Sigmoid colon (tissue), 7 donors: ENCODE results near the gene CES5A. TPM values are rescaled to one million over a fixed set of nuclear protein-coding genes. Genes with fewer than 3 reads are reported as not detected.
"Not testable (repeated sequence)": the region's sequence is repeated elsewhere in the genome, so short reads cannot be mapped to it uniquely, and the experiment has no call there.

Experiments used
- DNase-seq: peaks from one replicate; pipeline ENCODE4 v3.0.0-alpha.2; 2019
- H3K27ac ChIP-seq, 4 donors: fragments of 200-600 bp; sonication (generic); one replicate each; pipeline ENCODE4 v1.5.1; 2016 to 2019; ENCODE audit warnings: mild to moderate bottlenecking in 1 of 4
- H3K27me3 ChIP-seq, 3 donors: fragments of 200-600 bp; sonication (generic); one replicate each; pipeline ENCODE4 v1.5.1; 2019; ENCODE audit warnings: mild to moderate bottlenecking in 1 of 3
- H3K36me3 ChIP-seq, 4 donors: fragments of 200-600 bp; sonication (generic); one replicate each; pipeline ENCODE4 v1.5.1; 2016 to 2019
- H3K4me1 ChIP-seq, 4 donors: fragments of 200-600 bp; sonication (generic); one replicate each; pipeline ENCODE4 v1.5.1; 2017 to 2019
- H3K4me3 ChIP-seq, 4 donors: fragments of 200-600 bp; sonication (generic); one replicate each; pipeline ENCODE4 v1.5.1; 2017 to 2019; ENCODE audit warnings: mild to moderate bottlenecking in 2 of 4, moderate library complexity in 1 of 4
- H3K9me3 ChIP-seq, 4 donors: fragments of 200-600 bp in 3 of 4; sonication (generic) in 3 of 4; one replicate each; pipeline versions ENCODE4 v1.5.1 to v1.6.1; 2013 to 2019
- EP300 ChIP-seq, 4 donors: sonication (generic); formaldehyde crosslinking; IDR thresholded peaks; one replicate each; pipeline ENCODE4 v1.6.1; 2017; ENCODE audit warnings: antibody characterized with exemption in 4 of 4
- POLR2A ChIP-seq, 2 donors: fragments of 450-650 bp; IDR thresholded peaks; one replicate each; pipeline ENCODE4 v1.6.1; 2016; ENCODE audit warnings: antibody characterized with exemption in 2 of 2, mild to moderate bottlenecking in 2 of 2, moderate library complexity in 2 of 2
- POLR2AphosphoS5 ChIP-seq, 4 donors: sonication (generic); formaldehyde crosslinking; IDR thresholded peaks; one replicate each; pipeline ENCODE4 v1.6.1; 2017; ENCODE audit warnings: antibody characterized with exemption in 4 of 4
- WGBS, 2 donors: extraction: QIAGEN DNeasy Blood & Tissue Kit; methylation state at CpG; one replicate each; pipeline ENCODE4 v1.1.7; 2013; 5-methylcytosine and 5-hydroxymethylcytosine counted together
- intact Hi-C: fragments of 100-400 bp; cut with DNase I; formaldehyde crosslinking; loops from one replicate; pipeline ENCODE4 v1.15.1; 2023
- polyA plus RNA-seq, 3 donors: library from polyadenylated mRNA; stranded (reverse); fragments of 200-250 nt; gene quantifications; one replicate each; pipeline ENCODE4 v1.2.3, GENCODE V29; 2013
- total RNA-seq, 4 donors: library from RNA; depleted of rRNA; stranded (reverse); fragments of >200 nt; gene quantifications; one replicate each; pipeline ENCODE4 v1.1.0, GENCODE V29; 2016
- TF ChIP-seq, protein P1 (sequence below), 4 experiments: fragments of 450-650 bp in 3 of 4; fragments of 200-600 bp in 1 of 4; IDR thresholded peaks; one replicate each; pipeline ENCODE4 v1.5.1; 2016 to 2019; ENCODE audit warnings: antibody characterized with exemption in 4 of 4, mild to moderate bottlenecking in 3 of 4, moderate library complexity in 2 of 4
- donor health status: healthy with polysubstance abuse.
- donor health status: Bipolar disorder and iron deficiency.
- donor health status: healthy.

CES5A gene
- total and polyA plus RNA-seq, 7 donors: not detected

DNA sequence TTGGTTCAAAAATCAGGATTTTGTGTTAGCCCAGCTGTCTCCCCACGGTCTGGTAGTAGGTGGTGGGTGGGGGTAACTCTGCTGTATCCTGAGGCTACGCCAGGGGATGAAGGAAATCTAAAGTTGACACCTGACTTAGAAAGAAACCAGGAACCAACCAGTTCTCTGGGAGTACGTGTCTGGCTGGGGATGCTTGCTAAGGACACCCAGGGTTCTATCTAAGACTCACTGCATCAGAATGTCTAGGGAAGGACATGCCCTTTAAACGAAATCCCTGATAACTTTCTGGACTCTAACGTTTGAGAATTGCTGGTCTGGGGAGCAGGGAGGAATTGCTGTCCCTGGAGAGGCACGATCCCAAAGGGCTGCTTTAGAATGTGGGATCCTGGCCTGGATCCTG is 39.2 kb upstream of the CES5A start:
- 43 to 56% methylated on average over 6 of the region's 6 CpGs for WGBS, 2 donors
- H3K4me3 ChIP-seq: no peak overlapping the region
- H3K9me3 ChIP-seq: peaks cover 0 to 3% (median 0%) of the 10 kb centered on the region in 4 donors
- H3K27ac ChIP-seq: no peak overlapping the region
- no peaks in the 10 kb centered on the region for H3K27me3 ChIP-seq
- H3K4me1 ChIP-seq: no peaks in the 10 kb centered on the region
- intact Hi-C loops: no loop called here
- DNase-seq: no peak
- no peaks in the 10 kb centered on the region for H3K36me3 ChIP-seq
- TF ChIP-seq POLR2AphosphoS5 (IDR thresholded peaks at IDR 0.05) (no peak), POLR2A (IDR thresholded peaks at IDR 0.05) (no peak), EP300 (IDR thresholded peaks at IDR 0.05) (no peak)
- TF ChIP-seq, protein P1, sequence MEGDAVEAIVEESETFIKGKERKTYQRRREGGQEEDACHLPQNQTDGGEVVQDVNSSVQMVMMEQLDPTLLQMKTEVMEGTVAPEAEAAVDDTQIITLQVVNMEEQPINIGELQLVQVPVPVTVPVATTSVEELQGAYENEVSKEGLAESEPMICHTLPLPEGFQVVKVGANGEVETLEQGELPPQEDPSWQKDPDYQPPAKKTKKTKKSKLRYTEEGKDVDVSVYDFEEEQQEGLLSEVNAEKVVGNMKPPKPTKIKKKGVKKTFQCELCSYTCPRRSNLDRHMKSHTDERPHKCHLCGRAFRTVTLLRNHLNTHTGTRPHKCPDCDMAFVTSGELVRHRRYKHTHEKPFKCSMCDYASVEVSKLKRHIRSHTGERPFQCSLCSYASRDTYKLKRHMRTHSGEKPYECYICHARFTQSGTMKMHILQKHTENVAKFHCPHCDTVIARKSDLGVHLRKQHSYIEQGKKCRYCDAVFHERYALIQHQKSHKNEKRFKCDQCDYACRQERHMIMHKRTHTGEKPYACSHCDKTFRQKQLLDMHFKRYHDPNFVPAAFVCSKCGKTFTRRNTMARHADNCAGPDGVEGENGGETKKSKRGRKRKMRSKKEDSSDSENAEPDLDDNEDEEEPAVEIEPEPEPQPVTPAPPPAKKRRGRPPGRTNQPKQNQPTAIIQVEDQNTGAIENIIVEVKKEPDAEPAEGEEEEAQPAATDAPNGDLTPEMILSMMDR (IDR thresholded peaks at IDR 0.05): no peak

DNA sequence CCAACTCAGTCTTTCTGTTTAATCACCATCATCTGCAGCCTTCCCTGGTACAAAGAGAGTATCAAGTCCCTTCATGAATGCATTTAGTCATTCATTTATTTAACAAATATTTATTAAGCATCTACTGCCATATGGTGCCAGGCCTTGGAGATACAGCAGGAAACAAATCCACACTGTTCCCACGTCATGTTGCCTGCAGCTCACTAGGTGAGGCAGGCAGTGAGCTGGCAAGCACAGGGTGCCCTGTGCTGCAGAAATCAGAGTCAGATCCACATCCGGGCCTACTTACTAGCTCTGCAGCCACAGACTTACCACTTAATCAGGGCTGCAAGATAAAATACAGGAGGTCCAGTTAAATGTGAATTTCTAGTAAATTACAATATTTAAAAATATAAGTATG is 38.5 kb upstream of the CES5A start:
- intact Hi-C loops: no loop called here
- DNase-seq: no peak
- 56 to 74% methylated on average over 2 of the region's 2 CpGs for WGBS, 2 donors

DNA sequence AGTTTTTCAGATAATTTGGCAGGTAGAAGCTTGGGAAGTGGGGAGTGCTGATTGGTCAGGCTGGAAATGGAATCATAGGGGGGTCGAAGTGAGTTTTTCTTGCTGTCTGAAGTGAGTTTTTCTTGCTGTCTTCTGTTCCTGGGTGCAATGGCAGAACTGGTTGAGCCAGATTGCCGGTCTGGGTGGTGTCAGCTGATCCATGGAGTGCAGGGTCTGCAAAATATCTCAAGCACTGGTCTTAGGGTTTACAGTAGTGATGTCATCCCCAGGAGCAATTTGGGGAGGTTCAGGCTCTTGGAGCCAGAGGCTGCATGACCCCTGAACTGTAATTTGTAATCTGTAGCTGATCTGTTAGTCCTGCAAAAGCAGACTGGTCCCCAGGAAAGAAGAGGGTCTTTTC is 37.9 kb upstream of the CES5A start:
- DNase-seq, H3K4me1 ChIP-seq, H3K27me3 ChIP-seq, H3K4me3 ChIP-seq, H3K27ac ChIP-seq, H3K9me3 ChIP-seq, intact Hi-C loops, H3K36me3 ChIP-seq: not testable (repeated sequence)
- 19 to 49% methylated on average over 2 of the region's 2 CpGs for WGBS, 2 donors

More for the DNA sequence above, 38.5 kb upstream of the CES5A start:
- Histone ChIP-seq H3K36me3 (no peaks in the 10 kb centered on the region), H3K27ac (no peak overlapping the region), H3K4me1 (no peaks in the 10 kb centered on the region), H3K9me3 (peaks cover 0 to 3% (median 0%) of the 10 kb centered on the region in 4 donors), H3K4me3 (no peak overlapping the region), H3K27me3 (no peaks in the 10 kb centered on the region)
- TF ChIP-seq EP300 (IDR thresholded peaks at IDR 0.05) (no peak), POLR2A (IDR thresholded peaks at IDR 0.05) (no peak), POLR2AphosphoS5 (IDR thresholded peaks at IDR 0.05) (no peak)
- TF ChIP-seq, protein P1 (IDR thresholded peaks at IDR 0.05): no peak

DNA sequence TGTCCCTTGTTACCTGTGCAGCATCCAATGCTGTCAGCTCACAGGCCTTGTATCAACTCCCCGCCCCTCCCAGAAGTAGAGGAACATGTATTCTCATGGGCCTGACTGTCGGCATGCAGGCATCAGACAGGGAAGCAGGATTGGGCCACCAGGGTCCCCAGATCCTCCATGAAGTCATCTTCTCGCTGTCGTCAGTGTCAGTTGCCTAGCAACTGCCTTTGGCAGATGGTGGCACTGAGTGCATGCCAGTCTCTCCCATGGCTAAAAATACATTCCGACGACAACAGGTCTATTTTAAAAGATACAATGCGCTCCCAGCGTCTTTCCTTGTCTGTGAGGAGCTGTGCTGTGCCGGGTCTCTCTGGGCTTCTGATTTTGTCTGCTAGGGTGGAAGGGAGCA is 36.8 kb upstream of the CES5A start:
- H3K27me3 ChIP-seq: no peaks in the 10 kb centered on the region
- H3K9me3 ChIP-seq: peaks cover 0 to 3% (median 0%) of the 10 kb centered on the region in 4 donors
- no peaks in the 10 kb centered on the region for H3K4me1 ChIP-seq
- no peak overlapping the region for H3K4me3 ChIP-seq
- TF ChIP-seq, protein P1 (IDR thresholded peaks at IDR 0.05): no peak
- TF ChIP-seq EP300 (IDR thresholded peaks at IDR 0.05) (no peak), POLR2AphosphoS5 (IDR thresholded peaks at IDR 0.05) (no peak), POLR2A (IDR thresholded peaks at IDR 0.05) (no peak)
- intact Hi-C loops: no loop called here
- 78 to 83% methylated on average over 9 of the region's 9 CpGs for WGBS, 2 donors
- no peak for DNase-seq
- H3K36me3 ChIP-seq: no peaks in the 10 kb centered on the region
- no peak overlapping the region for H3K27ac ChIP-seq

DNA sequence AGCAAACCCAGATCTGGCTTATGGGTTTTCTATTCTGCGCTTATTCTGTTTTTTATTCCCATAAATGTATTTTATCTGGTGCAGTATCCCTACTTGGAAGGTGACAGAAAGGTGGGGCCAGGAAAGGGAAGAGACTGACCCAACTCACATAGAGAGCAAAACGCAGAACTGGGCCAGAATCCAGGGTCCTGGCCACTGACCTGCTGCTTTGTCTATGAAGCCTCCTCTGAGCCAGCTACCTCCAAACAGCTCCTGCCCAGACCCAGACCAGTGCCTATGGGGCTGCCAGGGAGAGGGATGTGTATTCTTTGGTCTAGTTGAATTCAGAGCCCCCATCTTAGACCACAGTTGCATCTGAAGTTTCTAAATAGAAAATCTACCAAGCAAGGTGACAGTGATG is 36.4 kb upstream of the CES5A start:
- 81 to 90% methylated on average over 2 of the region's 2 CpGs for WGBS, 2 donors
- intact Hi-C loops: no loop called here
- Histone ChIP-seq H3K9me3 (peaks cover 0 to 3% (median 0%) of the 10 kb centered on the region in 4 donors), H3K4me3 (no peak overlapping the region), H3K27ac (no peak overlapping the region), H3K4me1 (no peaks in the 10 kb centered on the region), H3K27me3 (no peaks in the 10 kb centered on the region), H3K36me3 (no peaks in the 10 kb centered on the region)
- no peak for DNase-seq
- TF ChIP-seq POLR2A (IDR thresholded peaks at IDR 0.05) (no peak), EP300 (IDR thresholded peaks at IDR 0.05) (no peak), POLR2AphosphoS5 (IDR thresholded peaks at IDR 0.05) (no peak)
- TF ChIP-seq, protein P1 (IDR thresholded peaks at IDR 0.05): no peak
